ENCODE data around the gene GLOD5.

DNA sequence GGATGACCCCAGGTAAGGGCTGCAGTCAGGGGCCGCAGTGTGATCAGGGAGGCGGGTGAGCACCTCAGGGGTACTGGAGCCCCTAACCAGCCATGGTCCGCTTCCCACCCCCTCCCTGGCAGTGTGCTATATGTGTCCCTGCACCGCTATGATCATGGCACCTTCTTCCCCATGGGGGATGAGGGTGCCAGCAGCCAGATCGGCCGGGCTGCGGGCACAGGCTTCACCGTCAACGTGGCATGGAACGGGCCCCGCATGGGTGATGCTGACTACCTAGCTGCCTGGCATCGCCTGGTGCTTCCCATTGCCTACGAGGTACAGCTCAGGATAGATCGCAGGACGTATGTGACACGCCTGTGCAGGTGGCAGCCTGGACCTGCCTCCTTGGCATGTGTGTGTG lies 56.6 kb downstream of the GLOD5 start:
- TF ChIP-seq MAFK (IDR thresholded peaks at IDR 0.05; ENCODE audit: partially characterized antibody) (no peak), CTCF (IDR thresholded peaks at IDR 0.05) (no peak), RAD21 (conservative IDR thresholded peaks at IDR 0.05 in 1 of 2, IDR thresholded peaks at IDR 0.05 in 1 of 2) (no peak), POLR2A (IDR thresholded peaks at IDR 0.05; ENCODE audit: low read length) (no peak), RFX5 (IDR thresholded peaks at IDR 0.05) (no peak), E2F6 (IDR thresholded peaks at IDR 0.05; ENCODE audit: borderline replicate concordance, low read depth) (no peak), POLR2AphosphoS2 (conservative IDR thresholded peaks at IDR 0.05; ENCODE audit: low read length) (no peak), ZSCAN20 (CRISPR knock-in tag; IDR thresholded peaks at IDR 0.05) (no peak), FOSL2 (IDR thresholded peaks at IDR 0.05) (no peak), FOSL2 (CRISPR knock-in tag; IDR thresholded peaks at IDR 0.05) (no peak), EP300 (IDR thresholded peaks at IDR 0.05) (no peak)
- TF ChIP-seq, protein P1, sequence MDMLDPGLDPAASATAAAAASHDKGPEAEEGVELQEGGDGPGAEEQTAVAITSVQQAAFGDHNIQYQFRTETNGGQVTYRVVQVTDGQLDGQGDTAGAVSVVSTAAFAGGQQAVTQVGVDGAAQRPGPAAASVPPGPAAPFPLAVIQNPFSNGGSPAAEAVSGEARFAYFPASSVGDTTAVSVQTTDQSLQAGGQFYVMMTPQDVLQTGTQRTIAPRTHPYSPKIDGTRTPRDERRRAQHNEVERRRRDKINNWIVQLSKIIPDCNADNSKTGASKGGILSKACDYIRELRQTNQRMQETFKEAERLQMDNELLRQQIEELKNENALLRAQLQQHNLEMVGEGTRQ (IDR thresholded peaks at IDR 0.05), result no peak
- TF ChIP-seq, protein P2, sequence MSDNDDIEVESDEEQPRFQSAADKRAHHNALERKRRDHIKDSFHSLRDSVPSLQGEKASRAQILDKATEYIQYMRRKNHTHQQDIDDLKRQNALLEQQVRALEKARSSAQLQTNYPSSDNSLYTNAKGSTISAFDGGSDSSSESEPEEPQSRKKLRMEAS (IDR thresholded peaks at IDR 0.05), result no peak
